NCI-H1417 (cell line): Measurements from ENCODE around the gene PNPLA4.

Source experiments
- DNase-seq, 3 experiments: peaks; one replicate each; lab custom pipeline; 2025; lab: John Stamatoyannopoulos, UW

The PNPLA4 gene

DNA sequence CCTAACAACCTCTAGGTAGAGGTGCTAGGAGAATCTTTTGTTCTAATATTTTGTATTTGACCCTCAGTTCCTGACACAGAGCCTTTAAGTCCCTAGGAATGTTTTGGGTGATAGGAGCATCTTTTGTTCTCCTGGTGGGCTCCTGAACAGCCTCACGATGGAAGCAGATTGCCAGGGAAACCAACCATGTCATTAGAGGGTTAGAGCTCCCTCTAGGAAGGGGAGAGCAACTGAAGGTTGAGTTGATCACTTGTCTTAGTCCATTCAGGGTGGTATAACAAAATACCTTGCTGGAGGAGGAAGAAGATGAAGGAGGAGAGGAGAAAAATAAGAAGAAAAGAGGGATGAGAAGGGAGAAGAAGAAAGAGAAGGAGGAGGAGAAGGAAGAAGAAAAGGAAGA, 75.0 kb downstream of the PNPLA4 start:
- DNase-seq = no peak
